Measurements from ENCODE around the gene BRMS1.

BRMS1 gene

GRCh38 chr11:66336234-66337102 lies 8.4 kb downstream of the BRMS1 start, which contains the start of gene RIN1:
Gene RIN1 (minus strand): TSS chr11:66336434. CDS start chr11:66336402, 32 bp downstream.
- peak; percentile 53 for DNase-seq

- DNase-seq = no peak
Observed at GRCh38 chr11:66335531-66336233, 9.2 kb downstream of the BRMS1 start.

GRCh38 chr11:66334605-66335442 lies 10.1 kb downstream of the BRMS1 start:
- DNase-seq = no peak

GRCh38 chr11:66333896-66334604 lies 10.9 kb downstream of the BRMS1 start:
- DNase-seq = no peak

GRCh38 chr11:66333220-66333877 lies 11.6 kb downstream of the BRMS1 start:
- no peak for DNase-seq

- DNase-seq = no peak
Observed at GRCh38 chr11:66332371-66333219, 12.3 kb downstream of the BRMS1 start.

- DNase-seq = no peak
Observed at GRCh38 chr11:66331542-66332370, 13.1 kb downstream of the BRMS1 start.

- no peak for DNase-seq
Observed at GRCh38 chr11:66330931-66331330, 14.0 kb downstream of the BRMS1 start.

GRCh38 chr11:66329165-66329673 lies 15.7 kb downstream of the BRMS1 start:
- no peak for DNase-seq

- DNase-seq = peak; percentile 65
Observed at GRCh38 chr11:66328302-66329144, 16.4 kb downstream of the BRMS1 start.

- DNase-seq = no peak
Observed at GRCh38 chr11:66328031-66328301, 16.9 kb downstream of the BRMS1 start.

- no peak for DNase-seq
Observed at GRCh38 chr11:66327171-66328030, 17.5 kb downstream of the BRMS1 start.

- no peak for DNase-seq
Observed at GRCh38 chr11:66326261-66327111, 18.4 kb downstream of the BRMS1 start.

- DNase-seq = no peak
Observed at GRCh38 chr11:66325263-66325671, 19.6 kb downstream of the BRMS1 start.

GRCh38 chr11:66324664-66325063 lies 20.2 kb downstream of the BRMS1 start:
- DNase-seq = no peak

- no peak for DNase-seq
Observed at GRCh38 chr11:66323684-66324083, 21.2 kb downstream of the BRMS1 start.
